Tibial nerve (tissue), 4 donors: ENCODE measurements around the gene SLC6A13. TPM values are rescaled to one million over a fixed set of nuclear protein-coding genes. Genes with fewer than 3 reads are reported as not detected.

Experiments
- DNase-seq, 2 donors: peaks; one replicate each; pipeline ENCODE4 v3.0.0-alpha.2; 2019; ENCODE audit warnings: low spot score in 2 of 2
- H3K27ac ChIP-seq, 4 donors: fragments of 200-600 bp; sonication (generic) in 3 of 4; one replicate each; pipeline ENCODE4 v1.5.1; 2017 to 2019; ENCODE audit warnings: mild to moderate bottlenecking in 1 of 4
- H3K27me3 ChIP-seq, 2 donors: fragments of 200-600 bp; sonication (generic) in 1 of 2; one replicate each; pipeline versions ENCODE4 v1.5.1 to v1.6.0; 2017 to 2019
- H3K36me3 ChIP-seq, 3 donors: fragments of 200-600 bp; sonication (generic); one replicate each; pipeline ENCODE4 v1.5.1; 2018 to 2019
- H3K4me1 ChIP-seq, 4 donors: fragments of 200-600 bp; sonication (generic) in 3 of 4; one replicate each; pipeline ENCODE4 v1.5.1; 2017 to 2019
- H3K4me3 ChIP-seq, 4 donors: fragments of 200-600 bp; sonication (generic) in 3 of 4; one replicate each; pipeline ENCODE4 v1.5.1; 2017 to 2019; ENCODE audit warnings: mild to moderate bottlenecking in 1 of 4, moderate library complexity in 1 of 4
- H3K9me3 ChIP-seq, 4 donors: fragments of 200-600 bp; sonication (generic) in 3 of 4; one replicate each; pipeline ENCODE4 v1.5.1; 2017 to 2019
- CTCF ChIP-seq, 5 experiments: fragments of 200-600 bp in 3 of 5; fragments of 450-650 bp in 2 of 5; sonication (generic) in 3 of 5; IDR thresholded peaks; one replicate each; pipeline ENCODE4 v1.5.1; 2016 to 2019; ENCODE audit warnings: antibody characterized with exemption in 5 of 5, mild to moderate bottlenecking in 3 of 5, moderate library complexity in 2 of 5
- EP300 ChIP-seq, 2 donors: sonication (generic); formaldehyde crosslinking; IDR thresholded peaks; one replicate each; pipeline ENCODE4 v1.6.1; 2017; ENCODE audit warnings: antibody characterized with exemption in 2 of 2, mild to moderate bottlenecking in 1 of 2
- POLR2A ChIP-seq, 2 donors: fragments of 450-650 bp; IDR thresholded peaks; one replicate each; pipeline ENCODE4 v1.6.1; 2017; ENCODE audit warnings: antibody characterized with exemption in 2 of 2, mild to moderate bottlenecking in 2 of 2, moderate library complexity in 2 of 2
- WGBS, 2 donors: methylation state at CpG; one replicate each; pipeline ENCODE4 v1.1.5; 2018; 5-methylcytosine and 5-hydroxymethylcytosine counted together
- total RNA-seq, 4 donors: library from RNA; depleted of rRNA; stranded (reverse); fragments of >200 nt; gene quantifications; one replicate each; pipeline ENCODE4 v1.1.0, GENCODE V29; 2016

SLC6A13 gene
- total RNA-seq, 4 donors from 2014 or later, result 0.21 to 1.5 TPM; not detected in 2

DNA sequence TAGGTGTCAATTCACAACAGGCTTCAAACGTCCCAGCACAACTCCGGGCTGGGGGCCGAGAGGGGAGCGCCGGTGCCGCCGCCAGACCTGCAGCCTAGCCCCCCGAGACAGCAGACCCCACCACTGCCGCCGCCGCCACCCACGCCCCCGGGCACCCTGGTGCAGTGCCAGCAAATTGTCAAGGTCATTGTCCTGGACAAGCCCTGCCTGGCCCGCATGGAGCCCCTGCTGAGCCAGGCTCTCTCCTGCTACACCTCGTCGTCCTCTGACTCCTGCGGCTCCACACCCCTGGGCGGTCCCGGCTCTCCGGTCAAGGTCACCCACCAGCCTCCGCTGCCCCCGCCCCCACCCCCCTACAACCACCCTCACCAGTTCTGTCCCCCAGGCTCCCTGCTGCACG lies 88.0 kb downstream of the SLC6A13 start:
- peaks cover 0 to 41% (median 0%) of the 10 kb centered on the region in 4 donors for H3K4me1 ChIP-seq
- no peak overlapping the region for H3K4me3 ChIP-seq
- H3K36me3 ChIP-seq, result no peaks in the 10 kb centered on the region
- TF ChIP-seq CTCF (IDR thresholded peaks at IDR 0.05) (no peak), EP300 (IDR thresholded peaks at IDR 0.05) (no peak), POLR2A (IDR thresholded peaks at IDR 0.05) (no peak)
- no peaks in the 10 kb centered on the region for H3K9me3 ChIP-seq
- no peak overlapping the region for H3K27ac ChIP-seq
- H3K27me3 ChIP-seq, result peaks cover 0 to 3% of the 10 kb centered on the region in 2 donors
- WGBS, 2 donors, result 55 to 71% methylated on average over 18 to 23 of the region's 23 CpGs
- no peak for DNase-seq

DNA sequence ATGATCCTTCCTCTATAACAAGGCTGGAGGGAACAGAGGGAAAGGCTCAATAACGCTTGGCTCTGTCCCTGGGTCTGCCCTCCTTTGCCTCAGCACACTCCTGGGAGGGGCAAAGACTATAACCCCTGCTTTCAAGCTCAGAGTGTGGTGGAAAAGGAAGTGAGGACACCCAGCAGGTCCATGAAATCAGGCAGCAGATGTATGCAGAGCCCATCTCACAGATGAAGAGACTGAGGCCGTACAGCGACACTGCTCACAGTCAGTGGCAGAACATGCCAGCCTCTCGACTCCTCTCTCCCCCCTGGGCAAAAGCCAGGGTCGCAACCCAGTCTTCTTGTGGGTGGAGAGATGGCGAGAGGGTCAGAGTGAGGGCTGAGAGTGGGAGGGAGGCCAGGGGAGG lies 88.5 kb downstream of the SLC6A13 start:
- Histone ChIP-seq H3K4me1 (peaks cover 0 to 41% (median 0%) of the 10 kb centered on the region in 4 donors), H3K27me3 (peaks cover 0 to 7% of the 10 kb centered on the region in 2 donors), H3K4me3 (no peak overlapping the region), H3K36me3 (no peaks in the 10 kb centered on the region), H3K27ac (no peak overlapping the region), H3K9me3 (no peaks in the 10 kb centered on the region)
- WGBS, 2 donors, result 51 to 54% methylated on average over 6 of the region's 6 CpGs
- TF ChIP-seq EP300 (IDR thresholded peaks at IDR 0.05) (no peak), POLR2A (IDR thresholded peaks at IDR 0.05) (no peak), CTCF (IDR thresholded peaks at IDR 0.05) (no peak)
- no peak for DNase-seq

GRCh38 chr12:172732-173161 lies 89.9 kb downstream of the SLC6A13 start:
- no peaks in the 10 kb centered on the region for H3K36me3 ChIP-seq
- no peak for TF ChIP-seq EP300 (IDR thresholded peaks at IDR 0.05)
- TF ChIP-seq CTCF (IDR thresholded peaks at IDR 0.05), result no peak
- no peak for TF ChIP-seq POLR2A (IDR thresholded peaks at IDR 0.05)
- 74 to 78% methylated on average over 13 to 15 of the region's 15 CpGs for WGBS, 2 donors
- no peak overlapping the region for H3K4me3 ChIP-seq
- H3K4me1 ChIP-seq, result peaks cover 0 to 43% (median 0%) of the 10 kb centered on the region in 4 donors
- no peak for DNase-seq
- no peaks in the 10 kb centered on the region for H3K9me3 ChIP-seq
- no peak overlapping the region for H3K27ac ChIP-seq
- peaks cover 0 to 7% of the 10 kb centered on the region in 2 donors for H3K27me3 ChIP-seq

DNA sequence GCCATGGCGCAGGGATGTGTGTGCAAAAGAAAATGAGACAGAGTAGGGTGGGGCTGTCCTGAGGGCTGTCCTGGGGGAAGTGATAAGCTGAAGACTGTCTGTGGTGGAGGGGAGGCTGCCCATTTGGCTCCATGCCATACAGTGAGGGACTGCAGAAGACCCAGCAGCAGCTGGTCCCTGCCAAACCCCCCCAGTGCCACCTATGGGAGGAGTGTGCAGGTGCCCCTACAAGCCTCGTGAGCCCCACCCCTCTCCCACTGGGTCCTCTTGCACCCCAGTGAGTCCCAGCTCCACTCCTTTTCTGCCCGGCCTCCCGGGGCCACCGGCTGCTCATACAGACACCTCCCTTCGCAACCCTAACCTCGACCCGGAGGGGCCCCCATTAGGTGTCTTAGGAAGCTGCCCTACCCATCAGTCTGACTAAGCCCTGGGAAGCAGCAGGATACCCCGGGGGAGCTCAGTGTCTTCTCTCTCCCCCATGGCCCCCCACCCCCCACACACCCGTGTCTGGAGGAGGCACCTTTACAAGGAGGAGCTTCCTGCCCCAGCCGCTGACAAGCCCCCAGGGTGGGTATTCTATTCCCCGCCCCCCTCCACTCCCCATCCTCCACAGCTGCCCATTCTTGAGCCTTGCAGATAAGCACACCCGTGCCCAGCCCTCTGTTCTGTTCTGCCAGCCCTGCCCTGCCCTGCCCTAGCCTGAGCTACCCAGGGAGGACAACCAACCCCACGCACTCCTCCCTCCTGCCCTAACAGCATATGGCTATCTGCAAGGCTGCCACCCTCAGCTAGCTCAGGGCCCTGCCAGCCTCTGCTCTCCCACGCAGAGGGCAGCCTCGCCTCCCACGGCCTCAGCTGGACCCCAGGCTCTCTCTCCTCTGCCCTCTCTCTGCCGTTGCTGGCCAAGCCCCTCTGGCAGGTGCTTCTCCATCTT lies 90.6 kb downstream of the SLC6A13 start:
- peaks cover 0 to 43% (median 0%) of the 10 kb centered on the region in 4 donors for H3K4me1 ChIP-seq
- H3K4me3 ChIP-seq, result no peak overlapping the region
- H3K9me3 ChIP-seq, result no peaks in the 10 kb centered on the region
- H3K36me3 ChIP-seq, result no peaks in the 10 kb centered on the region
- H3K27me3 ChIP-seq, result peaks cover 0 to 7% of the 10 kb centered on the region in 2 donors
- WGBS, 2 donors, result 60 to 64% methylated on average over 18 of the region's 18 CpGs
- H3K27ac ChIP-seq, result no peak overlapping the region
- TF ChIP-seq CTCF (IDR thresholded peaks at IDR 0.05), result no peak
- TF ChIP-seq EP300 (IDR thresholded peaks at IDR 0.05), result no peak
- TF ChIP-seq POLR2A (IDR thresholded peaks at IDR 0.05), result no peak
- DNase-seq, result no peak

DNA sequence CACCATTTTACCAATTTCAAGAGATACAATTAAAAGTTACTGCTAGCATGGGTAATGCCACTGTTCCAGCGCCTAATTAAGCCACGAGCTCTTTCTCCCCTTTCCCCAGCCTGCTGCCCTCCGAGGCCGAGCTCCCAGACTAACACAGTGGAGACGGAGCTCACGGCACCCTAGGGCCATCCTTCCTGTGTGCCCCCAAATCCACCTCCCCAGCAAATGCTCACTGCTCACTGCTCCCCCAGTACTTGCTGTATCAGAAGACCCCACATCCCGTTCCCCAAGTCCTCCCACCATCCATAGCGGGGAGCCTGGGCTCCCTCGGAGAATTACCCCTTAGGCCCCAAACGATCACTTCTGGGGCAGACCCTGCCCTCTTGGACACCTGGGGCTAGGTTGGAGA lies 91.4 kb downstream of the SLC6A13 start:
- no peaks in the 10 kb centered on the region for H3K36me3 ChIP-seq
- no peak for DNase-seq
- 85 to 87% methylated on average over 10 of the region's 10 CpGs for WGBS, 2 donors
- no peak overlapping the region for H3K4me3 ChIP-seq
- no peak overlapping the region for H3K27ac ChIP-seq
- peaks cover 0 to 35% (median 0%) of the 10 kb centered on the region in 4 donors for H3K4me1 ChIP-seq
- peaks cover 0 to 7% of the 10 kb centered on the region in 2 donors for H3K27me3 ChIP-seq
- no peak for TF ChIP-seq EP300 (IDR thresholded peaks at IDR 0.05)
- TF ChIP-seq POLR2A (IDR thresholded peaks at IDR 0.05), result no peak
- TF ChIP-seq CTCF (IDR thresholded peaks at IDR 0.05), result no peak
- H3K9me3 ChIP-seq, result no peaks in the 10 kb centered on the region
